Activated CD4-positive, alpha-beta T cell treated with anti-CD3 and anti-CD28 coated beads, Interleukin-2, amount 50 U/mL, for 48 hours (primary cell): ENCODE results near the gene TMEM87B.
"Not testable (repeated sequence)": the region's sequence is repeated elsewhere in the genome, so short reads cannot be mapped to it uniquely, and the experiment has no call there.

ENCODE experiments used
- DNase-seq, 2 experiments: peaks; one replicate each; pipeline ENCODE4 v3.0.0-alpha.2; 2020

TMEM87B gene

GRCh38 chr2:112033600-112033999 lies 21.5 kb upstream of the TMEM87B start:
- no peak for DNase-seq

- DNase-seq, result no peak
These were observed 20.1 kb upstream of the TMEM87B start for GRCh38 chr2:112034924-112035323.

- no peak for DNase-seq
These were observed 19.3 kb upstream of the TMEM87B start for GRCh38 chr2:112035786-112036185.

- not testable (repeated sequence) for DNase-seq
These were observed 15.5 kb upstream of the TMEM87B start for GRCh38 chr2:112039556-112039955.

GRCh38 chr2:112040066-112040465 lies 15.0 kb upstream of the TMEM87B start:
- DNase-seq, result not testable (repeated sequence)

GRCh38 chr2:112041460-112041859 lies 13.6 kb upstream of the TMEM87B start:
- not testable (repeated sequence) for DNase-seq

- DNase-seq, result no peak
These were observed 9.5 kb upstream of the TMEM87B start for GRCh38 chr2:112045446-112046014.

GRCh38 chr2:112046231-112046630 lies 8.8 kb upstream of the TMEM87B start:
- DNase-seq, result no peak

GRCh38 chr2:112047537-112048235 lies 7.4 kb upstream of the TMEM87B start:
- no peak for DNase-seq

- no peak for DNase-seq
These were observed 6.9 kb upstream of the TMEM87B start for GRCh38 chr2:112048236-112048592.

- DNase-seq, result peak in 1 of 2 experiments; percentile 10
These were observed 6.2 kb upstream of the TMEM87B start for GRCh38 chr2:112048887-112049286.

GRCh38 chr2:112050316-112050715 lies 4.8 kb upstream of the TMEM87B start:
- DNase-seq, result no peak

GRCh38 chr2:112053917-112054846 lies 887 bp upstream of the TMEM87B start:
- DNase-seq, result peak; percentile 98 to 99

- peak; percentile 40 to 50 for DNase-seq
These were observed 909 bp downstream of the TMEM87B start for GRCh38 chr2:112055730-112056625.

- DNase-seq, result no peak
These were observed 1.5 kb downstream of the TMEM87B start for GRCh38 chr2:112056626-112056987.

- no peak for DNase-seq
These were observed 4.6 kb downstream of the TMEM87B start for GRCh38 chr2:112059671-112060070.

- no peak for DNase-seq
These were observed 6.2 kb downstream of the TMEM87B start for GRCh38 chr2:112061299-112061698.

GRCh38 chr2:112061840-112062239 lies 6.8 kb downstream of the TMEM87B start:
- DNase-seq, result peak; percentile 15 to 29

GRCh38 chr2:112062894-112063293 lies 7.8 kb downstream of the TMEM87B start:
- DNase-seq, result peak in 1 of 2 experiments; percentile 10

GRCh38 chr2:112065486-112065885 lies 10.4 kb downstream of the TMEM87B start:
- DNase-seq, result no peak

- no peak for DNase-seq
These were observed 10.9 kb downstream of the TMEM87B start for GRCh38 chr2:112065966-112066365.

- DNase-seq, result not testable (repeated sequence)
These were observed 14.7 kb downstream of the TMEM87B start for GRCh38 chr2:112069794-112070193.

- no peak for DNase-seq
These were observed 18.8 kb downstream of the TMEM87B start for GRCh38 chr2:112073875-112074274.
